GM13977 (cell line): ENCODE data around the gene DYTN.

Experiments
- DNase-seq: peaks from one replicate; pipeline ENCODE4 v3.0.0; 2012; ENCODE audit warnings: low spot score
- CTCF ChIP-seq: IDR thresholded peaks from 2 replicates; pipeline ENCODE4 v1.5.1; 2012; ENCODE audit warnings: mild to moderate bottlenecking, control low read depth; ENCODE audit not compliant: insufficient read depth; ENCODE audit errors: extremely low read depth, missing control alignments
- in situ Hi-C: fragments of 300-500 bp; cut with MboI; formaldehyde crosslinking; loops from one replicate; pipeline ENCODE4 v1.12.0; 2022; ENCODE audit warnings: low sequenced_read_pairs, low pct_unique_long_range_greater_than_20kb, mixed read lengths, inconsistent platforms; ENCODE audit not compliant: unreplicated experiment

The DYTN gene

GRCh38 chr2:206718296-206718695 is at the start of gene DYTN:
DYTN (minus strand) TSS chr2:206718396; CDS start chr2:206718279, 117 bp downstream.
- in situ Hi-C loops: no loop called here
- TF ChIP-seq CTCF: no peak
- no peak for DNase-seq

GRCh38 chr2:206766057-206766930 is 48.1 kb upstream of the DYTN start:
- TF ChIP-seq CTCF: no peak
- no peak for DNase-seq
- in situ Hi-C loops: no loop called here

- no peak for TF ChIP-seq CTCF
- peak; percentile 76 for DNase-seq
- in situ Hi-C loops: no loop called here
Measured at GRCh38 chr2:206765242-206766056, 47.3 kb upstream of the DYTN start, which contains the start of the genes FASTKD2 and MDH1B. FASTKD2 (plus strand) TSS chr2:206765606; CDS start chr2:206766694, 1,088 bp downstream. MDH1B (minus strand) TSS chr2:206765328; CDS start chr2:206765271, 57 bp downstream.

GRCh38 chr2:206764673-206765241 is 46.6 kb upstream of the DYTN start:
- in situ Hi-C loops: no loop called here
- no peak for TF ChIP-seq CTCF
- no peak for DNase-seq

- no peak for DNase-seq
- no peak for TF ChIP-seq CTCF
- in situ Hi-C loops: no loop called here
Measured at GRCh38 chr2:206756816-206757215, 38.6 kb upstream of the DYTN start.

- in situ Hi-C loops: no loop called here
- no peak for DNase-seq
- no peak for TF ChIP-seq CTCF
Measured at GRCh38 chr2:206740800-206741199, 22.6 kb upstream of the DYTN start.
